KMS-11 (cell line): ENCODE data around the gene ATP2A2.

Source experiments
- H2AFZ ChIP-seq: fragments of 200-600 bp; sonication (generic); 2 replicates; pipeline ENCODE4 v1.6.1; 2016; ENCODE audit warnings: antibody characterized with exemption, mixed run types, low read depth
- H3K27ac ChIP-seq: fragments of 200-600 bp; sonication (generic); 2 replicates; pipeline ENCODE4 v1.6.1; 2016; ENCODE audit warnings: mild to moderate bottlenecking, mixed run types
- H3K27me3 ChIP-seq: fragments of 200-600 bp; sonication (generic); 2 replicates; pipeline ENCODE4 v1.6.1; 2017; ENCODE audit warnings: mild to moderate bottlenecking, low read depth, mixed run types, moderate library complexity; ENCODE audit not compliant: insufficient read depth
- H3K36me3 ChIP-seq: fragments of 200-600 bp; sonication (generic); 2 replicates; pipeline ENCODE4 v1.6.1; 2017; ENCODE audit warnings: mild to moderate bottlenecking, mixed run types; ENCODE audit not compliant: insufficient read depth
- H3K4me1 ChIP-seq: fragments of 200-600 bp; sonication (generic); 2 replicates; pipeline ENCODE4 v1.6.1; 2016; ENCODE audit warnings: mild to moderate bottlenecking, low read depth, mixed run types; ENCODE audit not compliant: poor library complexity, severe bottlenecking
- H3K4me2 ChIP-seq: fragments of 200-600 bp; sonication (generic); 2 replicates; pipeline ENCODE4 v1.7.0; 2016; ENCODE audit warnings: mild to moderate bottlenecking, mixed run types
- H3K4me3 ChIP-seq: fragments of 200-600 bp; sonication (generic); IDR thresholded peaks from 2 replicates; pipeline ENCODE4 v1.6.1; 2017; ENCODE audit warnings: low read depth, low read length, mixed read lengths; ENCODE audit not compliant: insufficient read depth
- H3K79me2 ChIP-seq: fragments of 200-600 bp; sonication (generic); 2 replicates; pipeline ENCODE4 v1.6.1; 2016; ENCODE audit warnings: low read depth, mixed run types; ENCODE audit not compliant: insufficient read depth
- H3K9ac ChIP-seq: fragments of 200-600 bp; sonication (generic); 2 replicates; pipeline ENCODE4 v1.6.1; 2016; ENCODE audit warnings: mild to moderate bottlenecking, mixed run types
- H4K20me1 ChIP-seq: fragments of 200-600 bp; sonication (generic); 2 replicates; pipeline ENCODE4 v1.6.1; 2016; ENCODE audit warnings: mild to moderate bottlenecking, mixed run types; ENCODE audit not compliant: insufficient read depth
- TF ChIP-seq, protein P1 (sequence below): fragments of 200-600 bp; sonication (generic); conservative IDR thresholded peaks from 2 replicates; pipeline ENCODE4 v1.6.1; 2017; ENCODE audit warnings: low read depth, mild to moderate bottlenecking, antibody characterized with exemption, low read length, moderate library complexity, mixed read lengths

ATP2A2 gene

DNA sequence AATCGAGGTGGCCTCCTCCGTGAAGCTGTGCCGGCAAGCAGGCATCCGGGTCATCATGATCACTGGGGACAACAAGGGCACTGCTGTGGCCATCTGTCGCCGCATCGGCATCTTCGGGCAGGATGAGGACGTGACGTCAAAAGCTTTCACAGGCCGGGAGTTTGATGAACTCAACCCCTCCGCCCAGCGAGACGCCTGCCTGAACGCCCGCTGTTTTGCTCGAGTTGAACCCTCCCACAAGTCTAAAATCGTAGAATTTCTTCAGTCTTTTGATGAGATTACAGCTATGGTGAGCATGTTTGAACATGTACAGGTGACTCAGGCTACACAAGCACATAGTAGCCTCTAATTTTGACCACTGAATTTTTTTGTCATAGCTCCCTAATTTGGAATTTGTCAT, 59.7 kb downstream of the ATP2A2 start:
- Histone ChIP-seq H3K4me3 (no peak overlapping the region), H2AFZ (no peak overlapping the region), H4K20me1 (no peaks in the 10 kb centered on the region), H3K27ac (no peak overlapping the region), H3K27me3 (no peaks in the 10 kb centered on the region), H3K36me3 (peaks cover 3% of the 10 kb centered on the region; the same call in 1 of the 2 replicates), H3K9ac (no peak overlapping the region), H3K4me2 (no peak overlapping the region), H3K79me2 (no peaks in the 10 kb centered on the region), H3K4me1 (no peaks in the 10 kb centered on the region)
- TF ChIP-seq, protein P1, sequence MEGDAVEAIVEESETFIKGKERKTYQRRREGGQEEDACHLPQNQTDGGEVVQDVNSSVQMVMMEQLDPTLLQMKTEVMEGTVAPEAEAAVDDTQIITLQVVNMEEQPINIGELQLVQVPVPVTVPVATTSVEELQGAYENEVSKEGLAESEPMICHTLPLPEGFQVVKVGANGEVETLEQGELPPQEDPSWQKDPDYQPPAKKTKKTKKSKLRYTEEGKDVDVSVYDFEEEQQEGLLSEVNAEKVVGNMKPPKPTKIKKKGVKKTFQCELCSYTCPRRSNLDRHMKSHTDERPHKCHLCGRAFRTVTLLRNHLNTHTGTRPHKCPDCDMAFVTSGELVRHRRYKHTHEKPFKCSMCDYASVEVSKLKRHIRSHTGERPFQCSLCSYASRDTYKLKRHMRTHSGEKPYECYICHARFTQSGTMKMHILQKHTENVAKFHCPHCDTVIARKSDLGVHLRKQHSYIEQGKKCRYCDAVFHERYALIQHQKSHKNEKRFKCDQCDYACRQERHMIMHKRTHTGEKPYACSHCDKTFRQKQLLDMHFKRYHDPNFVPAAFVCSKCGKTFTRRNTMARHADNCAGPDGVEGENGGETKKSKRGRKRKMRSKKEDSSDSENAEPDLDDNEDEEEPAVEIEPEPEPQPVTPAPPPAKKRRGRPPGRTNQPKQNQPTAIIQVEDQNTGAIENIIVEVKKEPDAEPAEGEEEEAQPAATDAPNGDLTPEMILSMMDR = no peak

DNA sequence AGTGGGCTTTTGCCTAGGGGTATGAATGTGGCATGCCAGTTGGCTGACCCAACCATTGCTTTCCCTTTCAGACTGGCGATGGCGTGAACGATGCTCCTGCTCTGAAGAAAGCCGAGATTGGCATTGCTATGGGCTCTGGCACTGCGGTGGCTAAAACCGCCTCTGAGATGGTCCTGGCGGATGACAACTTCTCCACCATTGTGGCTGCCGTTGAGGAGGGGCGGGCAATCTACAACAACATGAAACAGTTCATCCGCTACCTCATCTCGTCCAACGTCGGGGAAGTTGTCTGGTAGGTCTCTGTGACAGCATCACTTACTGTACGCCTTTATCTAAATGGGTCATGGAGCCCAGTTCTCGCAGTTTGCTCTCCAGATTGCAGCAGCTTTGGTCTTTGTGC, 61.1 kb downstream of the ATP2A2 start:
- H3K4me1 ChIP-seq = no peaks in the 10 kb centered on the region
- no peak overlapping the region for H3K27ac ChIP-seq
- H3K27me3 ChIP-seq = no peaks in the 10 kb centered on the region
- no peaks in the 10 kb centered on the region for H4K20me1 ChIP-seq
- H3K79me2 ChIP-seq = no peaks in the 10 kb centered on the region
- TF ChIP-seq, protein P1 = no peak
- no peak overlapping the region for H2AFZ ChIP-seq
- peaks cover 3% of the 10 kb centered on the region; the same call in 1 of the 2 replicates for H3K36me3 ChIP-seq
- no peak overlapping the region for H3K9ac ChIP-seq
- H3K4me3 ChIP-seq = no peak overlapping the region
- H3K4me2 ChIP-seq = no peak overlapping the region

DNA sequence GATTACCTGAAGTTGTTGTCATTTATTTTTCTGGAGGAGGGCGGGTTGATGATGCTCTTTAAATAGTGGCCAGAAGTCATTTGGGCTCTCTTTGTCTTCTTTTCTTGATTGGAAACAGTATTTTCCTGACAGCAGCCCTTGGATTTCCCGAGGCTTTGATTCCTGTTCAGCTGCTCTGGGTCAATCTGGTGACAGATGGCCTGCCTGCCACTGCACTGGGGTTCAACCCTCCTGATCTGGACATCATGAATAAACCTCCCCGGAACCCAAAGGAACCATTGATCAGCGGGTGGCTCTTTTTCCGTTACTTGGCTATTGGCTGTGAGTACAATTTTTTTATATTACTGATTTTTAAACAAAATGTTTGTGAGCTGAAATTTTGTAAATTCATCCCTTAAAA, 62.1 kb downstream of the ATP2A2 start:
- Histone ChIP-seq H3K4me1 (no peaks in the 10 kb centered on the region), H3K4me2 (no peak overlapping the region), H4K20me1 (no peaks in the 10 kb centered on the region), H3K27ac (no peak overlapping the region), H3K9ac (no peak overlapping the region), H2AFZ (no peak overlapping the region), H3K36me3 (peaks cover 3% of the 10 kb centered on the region; the same call in 1 of the 2 replicates), H3K27me3 (no peaks in the 10 kb centered on the region), H3K79me2 (no peaks in the 10 kb centered on the region), H3K4me3 (no peak overlapping the region)
- TF ChIP-seq, protein P1 = no peak

DNA sequence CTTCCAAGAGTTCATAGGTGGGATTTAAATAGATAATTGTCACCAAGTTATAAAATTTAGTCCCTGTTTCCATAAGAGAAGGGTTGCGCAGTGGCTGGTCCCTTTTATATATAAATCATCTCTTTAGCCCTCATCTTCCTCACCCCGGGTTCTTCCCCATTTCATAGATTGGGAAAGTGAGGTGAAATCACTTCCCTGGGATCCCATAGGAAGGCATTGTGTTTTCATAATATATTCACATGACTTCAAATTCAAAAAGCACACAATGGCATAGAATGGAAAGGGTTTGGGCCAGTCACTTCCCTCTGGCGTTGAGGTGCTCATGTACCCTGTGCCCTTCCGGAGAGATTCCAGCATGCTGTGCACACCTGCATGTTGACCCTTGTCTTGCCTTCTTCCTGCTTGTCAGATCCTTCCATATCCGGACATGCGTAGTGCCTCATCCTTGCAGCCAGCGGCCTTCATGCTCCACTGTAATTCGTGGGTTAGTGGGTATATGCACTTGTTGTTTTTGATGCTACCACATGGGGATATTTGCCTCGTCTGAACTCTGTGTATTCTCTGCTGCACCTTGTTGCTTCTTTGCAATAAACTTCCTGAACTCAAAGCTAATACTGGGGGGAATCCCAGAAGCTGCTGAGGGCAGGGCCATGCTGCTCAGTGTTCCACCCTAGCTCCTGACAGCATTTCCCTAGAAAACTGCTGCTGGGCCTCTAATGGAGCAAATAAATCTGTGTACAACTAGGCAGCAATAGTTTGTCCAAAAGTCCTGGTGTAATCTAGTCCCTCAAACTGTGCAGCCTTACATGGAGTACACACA, 62.9 kb downstream of the ATP2A2 start:
- H3K27me3 ChIP-seq = no peaks in the 10 kb centered on the region

More for the DNA sequence above, 62.9 kb downstream of the ATP2A2 start:
- no peak overlapping the region for H3K4me2 ChIP-seq
- H3K9ac ChIP-seq = no peak overlapping the region
- H3K27ac ChIP-seq = no peak overlapping the region
- no peak overlapping the region for H2AFZ ChIP-seq
- H3K4me1 ChIP-seq = no peaks in the 10 kb centered on the region
- peaks cover 3% of the 10 kb centered on the region; the same call in 1 of the 2 replicates for H3K36me3 ChIP-seq
- TF ChIP-seq, protein P1 = no peak
- no peak overlapping the region for H3K4me3 ChIP-seq
- H4K20me1 ChIP-seq = no peaks in the 10 kb centered on the region
- no peaks in the 10 kb centered on the region for H3K79me2 ChIP-seq
